Measurements from ENCODE around the gene TXNDC15.
A peak's percentile ranks its signal among the peaks of the same experiment; 100 is the strongest.
"Not testable (repeated sequence)": the region's sequence is repeated elsewhere in the genome, so short reads cannot be mapped to it uniquely, and the experiment has no call there.

The TXNDC15 gene

GRCh38 chr5:134845335-134845851, 28.8 kb upstream of the TXNDC15 start:
- Histone ChIP-seq H3K4me2 (peak overlapping the region; percentile 72), H4K20me1 (peaks cover 33% of the 10 kb centered on the region), H3K36me3 (peaks cover 33% of the 10 kb centered on the region), H3K9ac (peak overlapping the region; percentile 100), H3K4me3 (peak overlapping the region; percentile 98), H3K4me1 (peaks cover 26% of the 10 kb centered on the region), H3K27ac (peak overlapping the region; percentile 99), H3K27me3 (no peaks in the 10 kb centered on the region), H3K9me3 (no peaks in the 10 kb centered on the region)
- TF ChIP-seq Cebpa-rat (IDR thresholded peaks at IDR 0.05): no peak

GRCh38 chr5:134845852-134846640, 28.1 kb upstream of the TXNDC15 start, which contains the start of gene C5orf24:
Gene C5orf24 (plus strand): TSS chr5:134845968. CDS start chr5:134854901, 8,933 bp downstream.
- Histone ChIP-seq H4K20me1 (peaks cover 39% of the 10 kb centered on the region), H3K4me1 (peaks cover 28% of the 10 kb centered on the region), H3K27me3 (no peaks in the 10 kb centered on the region), H3K9ac (peak within 1 kb of the TSS; percentile 100), H3K4me2 (peak within 1 kb of the TSS; percentile 72), H3K9me3 (no peaks in the 10 kb centered on the region), H3K27ac (peak within 1 kb of the TSS; percentile 99), H3K4me3 (peak within 1 kb of the TSS; percentile 98), H3K36me3 (peaks cover 29% of the 10 kb centered on the region)
- no peak for TF ChIP-seq Cebpa-rat (IDR thresholded peaks at IDR 0.05)

DNA sequence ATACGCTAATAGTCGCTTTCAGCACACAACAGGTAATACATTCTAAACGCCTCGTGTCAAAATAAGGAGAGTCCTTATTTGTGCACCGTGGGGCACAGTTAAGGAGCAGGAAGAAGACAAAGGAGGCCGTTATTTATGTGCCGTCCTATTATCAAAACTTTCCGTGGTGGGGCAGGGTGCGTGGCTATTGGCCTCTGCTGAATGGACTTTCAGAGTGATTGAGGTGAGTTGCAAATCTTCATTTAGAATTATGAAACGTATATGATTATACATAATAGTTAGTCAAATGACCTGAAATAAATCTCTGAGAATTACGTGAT, 27.6 kb upstream of the TXNDC15 start:
- H4K20me1 ChIP-seq: peaks cover 45% of the 10 kb centered on the region
- TF ChIP-seq Cebpa-rat (IDR thresholded peaks at IDR 0.05): no peak
- H3K36me3 ChIP-seq: peaks cover 35% of the 10 kb centered on the region
- peak overlapping the region; percentile 98 for H3K4me3 ChIP-seq
- H3K27me3 ChIP-seq: no peaks in the 10 kb centered on the region
- H3K27ac ChIP-seq: peak overlapping the region; percentile 99
- H3K4me2 ChIP-seq: peak overlapping the region; percentile 72
- peak overlapping the region; percentile 100 for H3K9ac ChIP-seq
- H3K4me1 ChIP-seq: peaks cover 32% of the 10 kb centered on the region
- H3K9me3 ChIP-seq: no peaks in the 10 kb centered on the region

DNA sequence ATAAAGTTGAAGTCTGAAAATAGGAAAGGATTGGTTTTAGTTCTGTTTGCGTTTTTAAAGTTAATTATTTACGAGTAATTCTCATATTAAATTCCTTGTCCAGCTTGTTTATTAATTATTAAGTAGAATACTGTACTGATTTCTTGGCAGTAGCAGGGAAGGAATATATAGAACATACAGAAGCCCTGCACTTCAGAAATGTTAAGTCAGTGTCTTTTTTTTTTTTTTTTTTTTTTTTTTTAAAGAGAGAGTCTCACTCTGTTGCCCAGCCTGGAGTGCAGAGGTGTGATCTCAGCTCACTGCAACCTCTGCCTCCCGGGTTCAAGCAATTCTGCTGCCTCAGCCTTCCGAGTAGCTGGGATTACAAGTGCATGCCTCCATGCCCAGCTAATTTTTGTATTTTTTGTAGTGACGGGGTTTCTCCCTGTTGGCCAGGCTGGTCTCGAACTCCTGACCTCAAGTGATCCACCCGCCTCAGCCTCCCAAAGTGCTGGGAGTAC, 24.7 kb upstream of the TXNDC15 start:
- not testable (repeated sequence) for H3K9ac ChIP-seq, H3K27ac ChIP-seq, H3K27me3 ChIP-seq, H3K4me3 ChIP-seq, H3K9me3 ChIP-seq
- H3K4me2 ChIP-seq: peak overlapping the region; percentile 10; the same call in 1 of the 2 replicates
- H3K36me3 ChIP-seq: peaks cover 63% of the 10 kb centered on the region
- peaks cover 32% of the 10 kb centered on the region for H3K4me1 ChIP-seq
- peaks cover 74% of the 10 kb centered on the region for H4K20me1 ChIP-seq

DNA sequence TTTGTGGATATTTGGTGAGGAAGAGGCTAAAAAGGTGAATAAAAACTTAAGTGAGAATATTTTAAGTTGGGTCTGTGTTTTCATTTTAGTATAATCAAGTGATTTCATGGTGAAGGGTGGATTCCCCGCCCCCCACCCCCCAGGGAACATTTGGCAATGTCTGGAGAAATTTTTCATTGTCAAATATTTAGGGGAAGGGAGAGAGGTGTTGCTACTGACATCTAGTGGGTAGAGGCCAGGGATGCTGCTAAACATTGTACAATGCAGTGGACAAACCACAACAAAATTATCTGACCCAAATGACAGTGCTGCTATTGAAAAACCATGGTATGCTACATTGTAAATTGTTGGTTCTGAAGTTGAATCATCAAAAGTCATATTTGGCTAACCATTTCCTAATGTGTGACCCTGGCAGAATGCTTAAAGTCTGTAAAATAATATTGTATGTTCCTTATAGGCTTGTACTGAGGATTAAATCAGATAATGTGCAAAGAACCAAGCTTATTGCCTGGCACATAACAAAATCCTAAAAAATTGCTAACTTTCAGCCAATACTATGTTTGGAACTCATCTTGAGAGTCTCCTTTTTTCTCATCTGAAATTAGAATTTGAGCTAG, 22.8 kb upstream of the TXNDC15 start:
- H4K20me1 ChIP-seq: peaks cover 93% of the 10 kb centered on the region
- peak overlapping the region; percentile 26; the same call in 1 of the 2 replicates for H3K4me2 ChIP-seq
- H3K27ac ChIP-seq: no peak overlapping the region
- H3K27me3 ChIP-seq: no peaks in the 10 kb centered on the region
- no peak overlapping the region for H3K9ac ChIP-seq
- TF ChIP-seq Cebpa-rat (IDR thresholded peaks at IDR 0.05): no peak
- peaks cover 26% of the 10 kb centered on the region for H3K4me1 ChIP-seq
- no peaks in the 10 kb centered on the region for H3K9me3 ChIP-seq
- H3K36me3 ChIP-seq: peaks cover 82% of the 10 kb centered on the region
- no peak overlapping the region for H3K4me3 ChIP-seq

- H3K4me2 ChIP-seq, H3K4me3 ChIP-seq, H3K27ac ChIP-seq, H3K9ac ChIP-seq, H3K4me1 ChIP-seq, H3K27me3 ChIP-seq, H3K9me3 ChIP-seq: not testable (repeated sequence)
- peaks cover 87% of the 10 kb centered on the region for H3K36me3 ChIP-seq
- peaks cover 69% of the 10 kb centered on the region for H4K20me1 ChIP-seq
These were observed 17.7 kb upstream of the TXNDC15 start for GRCh38 chr5:134856465-134856864.

DNA sequence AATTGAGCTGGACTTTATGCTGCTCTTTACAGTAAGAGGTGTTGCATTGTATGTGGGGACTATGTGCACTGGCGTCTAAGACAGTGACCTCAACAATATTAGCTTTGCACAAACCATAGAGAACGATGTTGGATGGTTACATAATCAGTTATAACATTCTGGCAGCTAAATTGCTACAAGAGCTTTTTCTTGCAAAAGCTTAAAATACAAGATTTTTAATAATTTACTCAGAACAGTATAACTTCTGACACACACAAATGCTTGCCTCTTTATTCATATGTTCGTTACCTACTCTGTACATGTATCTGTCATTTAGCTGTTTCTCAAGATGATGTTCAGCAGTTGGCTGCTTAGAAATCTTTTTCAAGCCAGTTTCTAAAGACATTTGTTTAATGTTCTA, 16.8 kb upstream of the TXNDC15 start:
- H4K20me1 ChIP-seq: peaks cover 60% of the 10 kb centered on the region
- peaks cover 84% of the 10 kb centered on the region for H3K36me3 ChIP-seq

DNA sequence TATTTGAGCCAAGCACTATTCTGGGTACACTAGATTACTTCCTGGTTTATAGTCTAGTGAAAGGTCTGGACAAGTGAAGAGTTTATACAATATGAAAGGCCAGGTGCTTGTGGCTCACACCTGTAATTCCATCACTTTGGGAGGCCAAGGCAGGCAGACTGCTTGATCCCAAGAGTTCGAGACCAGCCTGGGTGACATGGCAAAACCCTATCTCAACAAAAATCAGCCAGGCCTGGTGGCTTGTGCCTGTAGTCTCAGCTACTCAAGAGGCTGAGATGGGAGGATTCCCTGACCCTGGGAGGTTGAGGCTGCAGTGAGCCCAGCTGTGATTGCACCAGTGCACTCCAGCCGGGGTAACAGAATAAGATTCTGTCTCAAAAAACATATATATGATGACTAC, 9.5 kb upstream of the TXNDC15 start:
- H3K9ac ChIP-seq: no peak overlapping the region
- H3K27me3 ChIP-seq: no peaks in the 10 kb centered on the region
- no peaks in the 10 kb centered on the region for H3K9me3 ChIP-seq
- no peak overlapping the region for H3K4me2 ChIP-seq
- no peak for TF ChIP-seq Cebpa-rat (IDR thresholded peaks at IDR 0.05)
- H4K20me1 ChIP-seq: no peaks in the 10 kb centered on the region; the same call in 1 of the 2 replicates
- H3K36me3 ChIP-seq: peaks cover 29% of the 10 kb centered on the region
- H3K4me3 ChIP-seq: no peak overlapping the region
- H3K4me1 ChIP-seq: no peaks in the 10 kb centered on the region
- H3K27ac ChIP-seq: no peak overlapping the region

More for the DNA sequence above, 16.8 kb upstream of the TXNDC15 start:
- Histone ChIP-seq H3K9ac (no peak overlapping the region), H3K4me1 (no peaks in the 10 kb centered on the region), H3K27me3 (no peaks in the 10 kb centered on the region), H3K9me3 (no peaks in the 10 kb centered on the region), H3K4me3 (no peak overlapping the region), H3K4me2 (no peak overlapping the region), H3K27ac (no peak overlapping the region)
- no peak for TF ChIP-seq Cebpa-rat (IDR thresholded peaks at IDR 0.05)

DNA sequence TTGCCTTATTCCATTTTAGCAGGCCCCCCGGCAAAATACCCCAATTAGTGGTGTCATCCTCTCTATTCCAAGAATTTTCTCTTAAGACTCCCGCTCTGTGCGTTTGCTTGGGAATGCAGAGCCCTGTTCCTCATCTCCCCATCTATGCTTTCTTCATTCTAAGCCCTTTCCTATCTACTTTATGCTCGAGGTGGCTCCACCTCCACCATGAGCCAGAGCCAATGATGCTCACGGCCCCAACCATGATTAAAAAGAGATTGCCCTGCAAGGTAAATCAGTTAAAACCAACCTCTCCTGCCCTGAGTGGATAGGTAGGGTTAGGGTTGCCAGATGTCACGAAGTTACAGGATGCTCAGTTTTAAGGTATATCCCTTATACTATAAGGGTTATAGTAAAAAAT, 677 bp upstream of the TXNDC15 start:
- TF ChIP-seq Cebpa-rat (IDR thresholded peaks at IDR 0.05): no peak
- peaks cover 5% of the 10 kb centered on the region; the same call in 1 of the 2 replicates for H4K20me1 ChIP-seq
- no peaks in the 10 kb centered on the region for H3K36me3 ChIP-seq
- H3K27me3 ChIP-seq: no peaks in the 10 kb centered on the region
- peak overlapping the region; percentile 94 for H3K4me2 ChIP-seq
- peak overlapping the region; percentile 94 for H3K4me3 ChIP-seq
- no peak overlapping the region for H3K9ac ChIP-seq
- peaks cover 32% of the 10 kb centered on the region for H3K4me1 ChIP-seq
- no peaks in the 10 kb centered on the region for H3K9me3 ChIP-seq
- peak overlapping the region; percentile 95 for H3K27ac ChIP-seq
